Measurements from ENCODE around the gene AGL. TPM values are rescaled to one million over a fixed set of nuclear protein-coding genes. Genes with fewer than 3 reads are reported as not detected.

The AGL gene
- total RNA-seq, 1 donor from 2014 or later: 23.4 TPM

GRCh38 chr1:99820546-99820945, 29.6 kb upstream of the AGL start:
- H3K79me2 ChIP-seq (ENCODE audit: low read depth): no peaks in the 10 kb centered on the region
- H3K4me2 ChIP-seq: no peak overlapping the region
- no peaks in the 10 kb centered on the region for H3F3A ChIP-seq (ENCODE audit: low read depth)
- Mint-ChIP-seq H3K4me1 (no peaks in the 10 kb centered on the region), H3K27me3 (ENCODE audit: insufficient read depth, low read depth) (peaks cover 5% of the 10 kb centered on the region), H3K9me3 (peaks cover 7% of the 10 kb centered on the region), H3K27ac (no peak overlapping the region), H3K36me3 (peaks cover 2% of the 10 kb centered on the region), H3K4me3 (no peak overlapping the region)
- no peaks in the 10 kb centered on the region for H3K27me3 ChIP-seq
- no peak overlapping the region for H3K4me3 ChIP-seq
- no peaks in the 10 kb centered on the region for H3K4me1 ChIP-seq
- no peak overlapping the region for H3K9ac ChIP-seq
- H4K20me1 ChIP-seq (ENCODE audit: low read depth): no peaks in the 10 kb centered on the region
- H3K27ac ChIP-seq: no peak overlapping the region
- no peaks in the 10 kb centered on the region for H3K36me3 ChIP-seq
- H3K9me3 ChIP-seq (ENCODE audit: low read depth): no peaks in the 10 kb centered on the region
- no peak overlapping the region for H2AFZ ChIP-seq (replicated peaks)
- no peak for DNase-seq (ENCODE audit: low spot score)
- no peak for TF ChIP-seq EZH2phosphoT487 (IDR thresholded peaks at IDR 0.05)
- TF ChIP-seq, protein P1, sequence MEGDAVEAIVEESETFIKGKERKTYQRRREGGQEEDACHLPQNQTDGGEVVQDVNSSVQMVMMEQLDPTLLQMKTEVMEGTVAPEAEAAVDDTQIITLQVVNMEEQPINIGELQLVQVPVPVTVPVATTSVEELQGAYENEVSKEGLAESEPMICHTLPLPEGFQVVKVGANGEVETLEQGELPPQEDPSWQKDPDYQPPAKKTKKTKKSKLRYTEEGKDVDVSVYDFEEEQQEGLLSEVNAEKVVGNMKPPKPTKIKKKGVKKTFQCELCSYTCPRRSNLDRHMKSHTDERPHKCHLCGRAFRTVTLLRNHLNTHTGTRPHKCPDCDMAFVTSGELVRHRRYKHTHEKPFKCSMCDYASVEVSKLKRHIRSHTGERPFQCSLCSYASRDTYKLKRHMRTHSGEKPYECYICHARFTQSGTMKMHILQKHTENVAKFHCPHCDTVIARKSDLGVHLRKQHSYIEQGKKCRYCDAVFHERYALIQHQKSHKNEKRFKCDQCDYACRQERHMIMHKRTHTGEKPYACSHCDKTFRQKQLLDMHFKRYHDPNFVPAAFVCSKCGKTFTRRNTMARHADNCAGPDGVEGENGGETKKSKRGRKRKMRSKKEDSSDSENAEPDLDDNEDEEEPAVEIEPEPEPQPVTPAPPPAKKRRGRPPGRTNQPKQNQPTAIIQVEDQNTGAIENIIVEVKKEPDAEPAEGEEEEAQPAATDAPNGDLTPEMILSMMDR (IDR thresholded peaks at IDR 0.05): no peak
- TF ChIP-seq EZH2 (IDR thresholded peaks at IDR 0.05): no peak

- Histone ChIP-seq H3K4me1 (no peaks in the 10 kb centered on the region), H3K79me2 (ENCODE audit: low read depth) (no peaks in the 10 kb centered on the region), H3K4me2 (no peak overlapping the region), H3K9me3 (ENCODE audit: low read depth) (no peaks in the 10 kb centered on the region), H4K20me1 (ENCODE audit: low read depth) (no peaks in the 10 kb centered on the region), H3F3A (ENCODE audit: low read depth) (no peaks in the 10 kb centered on the region), H3K9ac (no peak overlapping the region), H2AFZ (replicated peaks) (no peak overlapping the region), H3K27me3 (no peaks in the 10 kb centered on the region), H3K36me3 (no peaks in the 10 kb centered on the region), H3K27ac (no peak overlapping the region), H3K4me3 (no peak overlapping the region)
- TF ChIP-seq, protein P1 (IDR thresholded peaks at IDR 0.05): no peak
- TF ChIP-seq EZH2 (IDR thresholded peaks at IDR 0.05) (no peak), EZH2phosphoT487 (IDR thresholded peaks at IDR 0.05) (no peak)
- H3K4me1 Mint-ChIP-seq: no peaks in the 10 kb centered on the region
- no peak overlapping the region for H3K4me3 Mint-ChIP-seq
- H3K27me3 Mint-ChIP-seq (ENCODE audit: insufficient read depth, low read depth): peaks cover 2% of the 10 kb centered on the region
- H3K36me3 Mint-ChIP-seq: peaks cover 2% of the 10 kb centered on the region
- no peak for DNase-seq (ENCODE audit: low spot score)
- H3K27ac Mint-ChIP-seq: no peak overlapping the region
- H3K9me3 Mint-ChIP-seq: peaks cover 11% of the 10 kb centered on the region
Measured at GRCh38 chr1:99825098-99825497, 25.1 kb upstream of the AGL start.

- no peaks in the 10 kb centered on the region for H3K9me3 ChIP-seq (ENCODE audit: low read depth)
- DNase-seq (ENCODE audit: low spot score): no peak
- no peaks in the 10 kb centered on the region for H3K79me2 ChIP-seq (ENCODE audit: low read depth)
- Mint-ChIP-seq H3K36me3 (peaks cover 2% of the 10 kb centered on the region), H3K4me3 (no peak overlapping the region), H3K27ac (no peak overlapping the region), H3K4me1 (no peaks in the 10 kb centered on the region), H3K27me3 (ENCODE audit: insufficient read depth, low read depth) (peaks cover 2% of the 10 kb centered on the region), H3K9me3 (peaks cover 11% of the 10 kb centered on the region)
- TF ChIP-seq EZH2 (IDR thresholded peaks at IDR 0.05) (no peak), EZH2phosphoT487 (IDR thresholded peaks at IDR 0.05) (no peak)
- TF ChIP-seq, protein P1 (IDR thresholded peaks at IDR 0.05): no peak
- no peaks in the 10 kb centered on the region for H3F3A ChIP-seq (ENCODE audit: low read depth)
- H4K20me1 ChIP-seq (ENCODE audit: low read depth): no peaks in the 10 kb centered on the region
- H3K27me3 ChIP-seq: no peaks in the 10 kb centered on the region
- H3K36me3 ChIP-seq: no peaks in the 10 kb centered on the region
- H2AFZ ChIP-seq (replicated peaks): no peak overlapping the region
- no peaks in the 10 kb centered on the region for H3K4me1 ChIP-seq
- no peak overlapping the region for H3K4me3 ChIP-seq
- no peak overlapping the region for H3K9ac ChIP-seq
- H3K4me2 ChIP-seq: no peak overlapping the region
- no peak overlapping the region for H3K27ac ChIP-seq
Measured at GRCh38 chr1:99825702-99826101, 24.5 kb upstream of the AGL start.

All from neural progenitor cell (in vitro differentiated cells).